ENCODE measurements around the gene TRIM73. TPM values are rescaled to one million over a fixed set of nuclear protein-coding genes. Genes with fewer than 3 reads are reported as not detected.
"Not testable (repeated sequence)": the region's sequence is repeated elsewhere in the genome, so short reads cannot be mapped to it uniquely, and the experiment has no call there.

Gene TRIM73
- total RNA-seq, 2 donors from 2014 or later, result 4.1 to 7.1 TPM

GRCh38 chr7:75418292-75418858, 22.9 kb downstream of the TRIM73 start:
- 88% methylated on average over 12 of the region's 20 CpGs for WGBS
- H3K4me3 ChIP-seq; DNase-seq (ENCODE audit: low spot score); H3K36me3 ChIP-seq; intact Hi-C loops (cut with DNase I); H3K9me3 ChIP-seq; H3K4me1 ChIP-seq (replicated peaks); H3K27ac ChIP-seq; H3K27me3 ChIP-seq (replicated peaks; ENCODE audit: insufficient read depth): not testable (repeated sequence)
- TF ChIP-seq CTCF (IDR thresholded peaks at IDR 0.05), result peak in 1 of 4 experiments; percentile 16

- H3K27ac ChIP-seq; H3K4me3 ChIP-seq; intact Hi-C loops (cut with DNase I); DNase-seq (ENCODE audit: low spot score); H3K9me3 ChIP-seq; H3K27me3 ChIP-seq (replicated peaks; ENCODE audit: insufficient read depth); H3K36me3 ChIP-seq; H3K4me1 ChIP-seq (replicated peaks): not testable (repeated sequence)
- WGBS, result 90% methylated on average over 6 of the region's 13 CpGs
These were observed 23.8 kb downstream of the TRIM73 start for GRCh38 chr7:75419210-75419609.

GRCh38 chr7:75419693-75420092, 24.3 kb downstream of the TRIM73 start:
- DNase-seq (ENCODE audit: low spot score); H3K4me3 ChIP-seq; H3K36me3 ChIP-seq; intact Hi-C loops (cut with DNase I); H3K27ac ChIP-seq; H3K4me1 ChIP-seq (replicated peaks); H3K9me3 ChIP-seq; H3K27me3 ChIP-seq (replicated peaks; ENCODE audit: insufficient read depth): not testable (repeated sequence)
- 58% methylated on average over 9 of the region's 13 CpGs for WGBS

- H3K4me3 ChIP-seq; intact Hi-C loops (cut with DNase I); H3K36me3 ChIP-seq; H3K27me3 ChIP-seq (replicated peaks; ENCODE audit: insufficient read depth); H3K9me3 ChIP-seq; DNase-seq (ENCODE audit: low spot score); H3K4me1 ChIP-seq (replicated peaks); H3K27ac ChIP-seq: not testable (repeated sequence)
- WGBS, result 95% methylated on average over 10 of the region's 13 CpGs
These were observed 24.7 kb downstream of the TRIM73 start for GRCh38 chr7:75420152-75420551.

- H3K27me3 ChIP-seq (replicated peaks; ENCODE audit: insufficient read depth); H3K4me1 ChIP-seq (replicated peaks); H3K36me3 ChIP-seq; H3K9me3 ChIP-seq; H3K4me3 ChIP-seq; DNase-seq (ENCODE audit: low spot score); intact Hi-C loops (cut with DNase I); H3K27ac ChIP-seq: not testable (repeated sequence)
- 90% methylated on average over 34 of the region's 50 CpGs for WGBS
These were observed 26.6 kb downstream of the TRIM73 start for GRCh38 chr7:75421798-75422710.

- H3K4me1 ChIP-seq (replicated peaks); H3K27ac ChIP-seq; H3K4me3 ChIP-seq; H3K36me3 ChIP-seq; intact Hi-C loops (cut with DNase I); H3K27me3 ChIP-seq (replicated peaks; ENCODE audit: insufficient read depth); H3K9me3 ChIP-seq; DNase-seq (ENCODE audit: low spot score): not testable (repeated sequence)
- WGBS, result 91% methylated on average over 13 of the region's 15 CpGs
These were observed 28.1 kb downstream of the TRIM73 start for GRCh38 chr7:75423481-75423880.

- H3K36me3 ChIP-seq, result peaks cover 5 to 23% of the 10 kb centered on the region in 2 donors
- H3K27me3 ChIP-seq (replicated peaks; ENCODE audit: insufficient read depth); H3K4me3 ChIP-seq; H3K9me3 ChIP-seq; H3K4me1 ChIP-seq (replicated peaks); intact Hi-C loops (cut with DNase I); H3K27ac ChIP-seq; DNase-seq (ENCODE audit: low spot score): not testable (repeated sequence)
- WGBS, result 95% methylated on average over 4 of the region's 4 CpGs
These were observed 43.6 kb downstream of the TRIM73 start for GRCh38 chr7:75439000-75439399.

- intact Hi-C loops (cut with DNase I); H3K9me3 ChIP-seq; H3K27me3 ChIP-seq (replicated peaks; ENCODE audit: insufficient read depth); DNase-seq (ENCODE audit: low spot score); H3K4me1 ChIP-seq (replicated peaks): not testable (repeated sequence)
- 0% methylated on average over 7 of the region's 37 CpGs for WGBS
- H3K36me3 ChIP-seq, result peaks cover 5 to 16% of the 10 kb centered on the region in 2 donors
- H3K27ac ChIP-seq, result peak overlapping the region in 1 of 2 donors; percentile 65
- peak overlapping the region; percentile 44 to 49 for H3K4me3 ChIP-seq
These were observed 46.7 kb downstream of the TRIM73 start for GRCh38 chr7:75442101-75442464.
